ENCODE results near the gene TCF4. TPM values are rescaled to one million over a fixed set of nuclear protein-coding genes. Genes with fewer than 3 reads are reported as not detected.

Gene TCF4
- total and polyA plus RNA-seq, 2 experiments from 2014 or later = 77.7 to 89.2 TPM

- TF ChIP-seq ZNF462 (CRISPR knock-in tag; IDR thresholded peaks at IDR 0.05) (no peak), CREB1 (CRISPR knock-in tag; IDR thresholded peaks at IDR 0.05; ENCODE audit: low read depth) (no peak), ZNF114 (CRISPR knock-in tag; IDR thresholded peaks at IDR 0.05) (no peak), STAT1 (IDR thresholded peaks at IDR 0.05; ENCODE audit: unreplicated experiment) (no peak)
These were observed 30.8 kb downstream of the TCF4 start (continued) for GRCh38 chr18:55557211-55557610.

- Mint-ChIP-seq H3K4me3 (no peak overlapping the region), H3K27me3 (ENCODE audit: insufficient read depth, low read depth, poor library complexity) (no peaks in the 10 kb centered on the region), H3K4me1 (peaks cover 48% of the 10 kb centered on the region), H3K27ac (no peak overlapping the region), H3K9me3 (no peaks in the 10 kb centered on the region), H3K36me3 (ENCODE audit: low read depth) (peaks cover 7% of the 10 kb centered on the region; the same call in 2 of the 3 replicates)
- Histone ChIP-seq H2AFZ (no peak overlapping the region), H3K4me3 (no peak overlapping the region), H3K36me3 (ENCODE audit: insufficient read depth) (no peaks in the 10 kb centered on the region), H3K27ac (ENCODE audit: low read depth) (no peak overlapping the region), H3K27me3 (ENCODE audit: insufficient read depth) (no peaks in the 10 kb centered on the region), H4K20me1 (replicated peaks; ENCODE audit: insufficient read depth) (peaks cover 9% of the 10 kb centered on the region; the same call in 1 of the 2 replicates), H3K79me2 (replicated peaks; ENCODE audit: insufficient read depth) (peaks cover 98% of the 10 kb centered on the region), H3K4me2 (no peak overlapping the region), H3K9me2 (ENCODE audit: insufficient read depth) (no peaks in the 10 kb centered on the region), H3F3A (replicated peaks; ENCODE audit: low read depth) (no peaks in the 10 kb centered on the region), H3K4me1 (ENCODE audit: insufficient read depth) (peaks cover 7% of the 10 kb centered on the region; the same call in 1 of the 2 replicates)
- no peak for ATAC-seq
- DNase-seq (ENCODE audit: low spot score) = no peak
- no peak for TF ChIP-seq ZNF331 (CRISPR knock-in tag; IDR thresholded peaks at IDR 0.05; ENCODE audit: low read depth)
- no peak for TF ChIP-seq JUNB (IDR thresholded peaks at IDR 0.05; ENCODE audit: unreplicated experiment)
- TF ChIP-seq NANOG (IDR thresholded peaks at IDR 0.05; ENCODE audit: borderline replicate concordance) = no peak
- no peak for TF ChIP-seq CTCF (conservative IDR thresholded peaks at IDR 0.05; ENCODE audit: low read depth in 2 of 2)
- TF ChIP-seq STAT1 (IDR thresholded peaks at IDR 0.05; ENCODE audit: unreplicated experiment) = no peak
- TF ChIP-seq POLR2AphosphoS5 (IDR thresholded peaks at IDR 0.05; ENCODE audit: low read depth) = no peak
- TF ChIP-seq ZNF114 (CRISPR knock-in tag; IDR thresholded peaks at IDR 0.05) = no peak
These were observed 32.5 kb downstream of the TCF4 start for GRCh38 chr18:55555395-55556027.

All from GM23338 (cell line).